OCI-M2 (cell line): ENCODE data around the gene SAMD4A.

Experiments
- DNase-seq: peaks from one replicate; lab custom pipeline; 2025; ENCODE audit not compliant: unreplicated experiment; lab: John Stamatoyannopoulos, UW

Gene SAMD4A

GRCh38 chr14:54566410-54567223 is at the start of gene SAMD4A:
Gene SAMD4A (plus strand): TSS chr14:54567128. CDS start chr14:54567917, 789 bp downstream.
- DNase-seq: no peak

- DNase-seq: no peak
Observed at GRCh38 chr14:54524410-54524809, 42.5 kb upstream of the SAMD4A start.

GRCh38 chr14:54528973-54529372 is 38.0 kb upstream of the SAMD4A start:
- DNase-seq: no peak

- DNase-seq: no peak
Observed at GRCh38 chr14:54529811-54530210, 37.1 kb upstream of the SAMD4A start.

GRCh38 chr14:54532111-54533012 is 34.6 kb upstream of the SAMD4A start:
- DNase-seq: no peak

GRCh38 chr14:54533100-54533499 is 33.8 kb upstream of the SAMD4A start:
- no peak for DNase-seq

GRCh38 chr14:54535126-54535525 is 31.8 kb upstream of the SAMD4A start:
- no peak for DNase-seq

GRCh38 chr14:54535646-54536045 is 31.3 kb upstream of the SAMD4A start:
- DNase-seq: no peak

- no peak for DNase-seq
Observed at GRCh38 chr14:54537651-54538050, 29.3 kb upstream of the SAMD4A start.

- DNase-seq: no peak
Observed at GRCh38 chr14:54538055-54538454, 28.9 kb upstream of the SAMD4A start.

- no peak for DNase-seq
Observed at GRCh38 chr14:54547583-54547982, 19.3 kb upstream of the SAMD4A start.

GRCh38 chr14:54548491-54548890 is 18.4 kb upstream of the SAMD4A start:
- no peak for DNase-seq

- no peak for DNase-seq
Observed at GRCh38 chr14:54549862-54550261, 17.1 kb upstream of the SAMD4A start.

GRCh38 chr14:54550514-54550913 is 16.4 kb upstream of the SAMD4A start:
- no peak for DNase-seq

- DNase-seq: no peak
Observed at GRCh38 chr14:54554401-54554800, 12.5 kb upstream of the SAMD4A start.

- DNase-seq: no peak
Observed at GRCh38 chr14:54555651-54556050, 11.3 kb upstream of the SAMD4A start.

GRCh38 chr14:54556535-54556934 is 10.4 kb upstream of the SAMD4A start:
- no peak for DNase-seq

GRCh38 chr14:54562334-54562733 is 4.6 kb upstream of the SAMD4A start:
- no peak for DNase-seq

GRCh38 chr14:54564071-54564867 is 2.7 kb upstream of the SAMD4A start:
- DNase-seq: no peak

GRCh38 chr14:54564868-54565784 is 1.8 kb upstream of the SAMD4A start:
- DNase-seq: no peak
